Stimulated activated CD8-positive, alpha-beta memory T cell treated with anti-CD3 and anti-CD28 coated beads, Interleukin-12 subunit alpha, Interleukin-12 subunit beta, amount 100 ng/mL, for 4 hours (primary cell): Measurements from ENCODE around the gene RASSF8.

Source experiments
- DNase-seq: peaks from one replicate; pipeline ENCODE4 v3.0.0-alpha.2; 2020; ENCODE audit warnings: low read depth

RASSF8 gene

GRCh38 chr12:25958428-25959070, at the start of gene RASSF8:
Gene RASSF8 (plus strand): TSS chr12:25958682. CDS start chr12:26055344, 96,662 bp downstream.
- DNase-seq = no peak

GRCh38 chr12:25914551-25914950, 43.9 kb upstream of the RASSF8 start:
- DNase-seq = no peak

- no peak for DNase-seq
These were observed 33.9 kb upstream of the RASSF8 start for GRCh38 chr12:25924491-25925001.

GRCh38 chr12:25925064-25925463, 33.4 kb upstream of the RASSF8 start:
- no peak for DNase-seq

GRCh38 chr12:25926536-25926935, 31.9 kb upstream of the RASSF8 start:
- no peak for DNase-seq

GRCh38 chr12:25929142-25929541, 29.3 kb upstream of the RASSF8 start:
- no peak for DNase-seq

- no peak for DNase-seq
These were observed 25.5 kb upstream of the RASSF8 start for GRCh38 chr12:25932971-25933370.

- no peak for DNase-seq
These were observed 24.0 kb upstream of the RASSF8 start for GRCh38 chr12:25934456-25934855.

GRCh38 chr12:25935355-25936144, 22.9 kb upstream of the RASSF8 start:
- no peak for DNase-seq

GRCh38 chr12:25937096-25937495, 21.4 kb upstream of the RASSF8 start:
- DNase-seq = no peak

- DNase-seq = no peak
These were observed 19.9 kb upstream of the RASSF8 start for GRCh38 chr12:25938581-25938980.

GRCh38 chr12:25939606-25940005, 18.9 kb upstream of the RASSF8 start:
- no peak for DNase-seq

GRCh38 chr12:25940886-25941285, 17.6 kb upstream of the RASSF8 start:
- no peak for DNase-seq

GRCh38 chr12:25942709-25943108, 15.8 kb upstream of the RASSF8 start:
- no peak for DNase-seq

- DNase-seq = no peak
These were observed 14.5 kb upstream of the RASSF8 start for GRCh38 chr12:25943940-25944339.

GRCh38 chr12:25949343-25949742, 9.1 kb upstream of the RASSF8 start:
- DNase-seq = no peak

GRCh38 chr12:25950329-25951115, 8.0 kb upstream of the RASSF8 start:
- DNase-seq = no peak

GRCh38 chr12:25957793-25958427, 572 bp upstream of the RASSF8 start:
- no peak for DNase-seq

GRCh38 chr12:25959071-25959961, 834 bp downstream of the RASSF8 start:
- DNase-seq = no peak

- no peak for DNase-seq
These were observed 1.7 kb downstream of the RASSF8 start for GRCh38 chr12:25960143-25960542.

GRCh38 chr12:25960961-25961360, 2.5 kb downstream of the RASSF8 start:
- DNase-seq = no peak
